ENCODE data around the gene FBXL3.
"Not testable (repeated sequence)": the region's sequence is repeated elsewhere in the genome, so short reads cannot be mapped to it uniquely, and the experiment has no call there.

Gene FBXL3

DNA sequence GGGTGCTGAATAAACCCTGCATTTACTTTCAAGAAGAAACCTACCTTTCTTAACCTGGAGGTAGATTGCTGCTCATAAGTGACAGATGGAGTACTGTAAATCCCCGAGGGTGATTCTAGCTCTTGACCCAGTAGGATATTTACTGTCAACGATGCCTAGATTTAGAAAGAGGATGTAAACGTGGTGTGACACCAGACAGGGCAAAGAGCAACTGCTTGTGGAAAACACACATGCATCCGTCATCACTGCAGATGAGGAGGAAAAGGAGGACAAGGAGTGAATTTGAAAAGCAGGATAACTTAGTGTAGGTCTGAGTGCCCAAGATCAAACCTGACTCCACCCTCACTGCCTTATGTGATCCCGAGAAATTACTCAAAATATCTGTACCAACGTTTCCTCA is 44.9 kb downstream of the FBXL3 start:
- DNase-seq = no peak

DNA sequence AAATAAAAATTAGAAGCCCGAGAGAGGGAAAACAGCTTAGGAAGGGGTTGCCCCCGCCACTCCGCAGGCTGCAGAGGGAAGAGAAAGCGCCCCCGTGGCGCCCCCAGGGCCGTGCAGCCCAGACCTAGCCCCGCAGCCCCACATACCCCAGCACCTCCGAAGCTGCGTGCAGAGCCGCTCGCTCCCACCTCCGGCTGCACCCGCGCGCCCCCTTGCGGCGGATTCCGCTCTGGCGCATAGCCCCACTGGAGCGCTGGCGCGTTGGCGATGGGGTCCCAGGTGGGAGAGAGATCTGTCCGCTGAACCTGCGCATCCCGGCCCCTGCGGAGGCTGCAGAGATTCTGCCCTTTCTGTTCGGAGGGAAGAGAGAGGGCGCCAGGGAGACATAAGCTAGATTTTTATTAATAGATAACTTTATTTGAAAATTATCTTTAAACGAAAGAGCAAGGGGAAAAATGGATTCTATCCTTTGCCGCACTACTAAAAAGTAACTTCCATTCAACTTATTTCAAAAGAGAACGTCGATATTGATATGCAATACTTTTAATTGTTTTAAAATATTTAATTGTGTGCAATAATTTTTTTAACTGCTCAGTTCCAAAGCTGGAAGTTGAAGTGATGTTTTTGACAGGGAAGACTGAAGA is 46.8 kb downstream of the FBXL3 start:
- DNase-seq = peak; percentile 81

DNA sequence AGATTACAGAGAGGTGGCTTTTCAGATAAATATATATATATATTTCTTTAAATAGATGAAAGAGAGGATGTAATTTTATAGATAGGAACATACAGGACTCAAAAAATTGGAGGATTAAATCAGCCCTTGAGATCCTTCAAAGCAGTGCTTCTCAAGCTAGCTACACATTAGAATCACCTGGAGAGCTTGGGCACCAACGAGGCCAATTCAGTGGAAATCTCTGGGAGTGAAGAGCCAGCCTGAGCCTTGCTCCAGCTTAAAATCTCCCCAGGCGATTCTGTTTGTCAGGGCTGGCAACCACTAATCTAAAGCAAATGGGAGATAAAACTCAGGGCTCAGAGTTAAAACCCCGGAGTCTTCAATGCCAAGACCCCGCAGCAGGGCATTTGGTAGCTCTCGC is 50.0 kb downstream of the FBXL3 start:
- no peak for DNase-seq

GRCh38 chr13:76976490-76976889 is 50.5 kb downstream of the FBXL3 start:
- DNase-seq = peak; percentile 29

DNA sequence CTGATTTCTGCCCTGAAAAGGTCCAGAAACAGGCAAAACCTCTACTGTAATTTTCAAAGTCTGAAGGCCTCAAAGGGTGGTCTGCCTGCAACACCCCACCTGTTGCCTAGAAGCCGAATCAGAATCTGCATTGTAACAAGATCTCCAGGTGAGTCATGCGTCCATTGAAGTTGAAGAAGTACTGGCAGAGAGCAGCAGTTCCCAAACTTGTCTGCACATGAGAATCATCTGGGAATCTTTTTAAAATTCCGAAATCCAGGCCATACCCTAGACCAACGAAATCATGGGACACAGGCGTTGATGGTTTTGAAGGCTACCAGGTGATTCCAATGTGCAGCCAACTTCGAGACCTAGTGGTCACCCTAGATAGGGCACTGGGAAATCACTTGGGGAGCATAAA is 51.1 kb downstream of the FBXL3 start:
- DNase-seq = no peak

GRCh38 chr13:76974618-76974975 is 52.4 kb downstream of the FBXL3 start:
- no peak for DNase-seq

DNA sequence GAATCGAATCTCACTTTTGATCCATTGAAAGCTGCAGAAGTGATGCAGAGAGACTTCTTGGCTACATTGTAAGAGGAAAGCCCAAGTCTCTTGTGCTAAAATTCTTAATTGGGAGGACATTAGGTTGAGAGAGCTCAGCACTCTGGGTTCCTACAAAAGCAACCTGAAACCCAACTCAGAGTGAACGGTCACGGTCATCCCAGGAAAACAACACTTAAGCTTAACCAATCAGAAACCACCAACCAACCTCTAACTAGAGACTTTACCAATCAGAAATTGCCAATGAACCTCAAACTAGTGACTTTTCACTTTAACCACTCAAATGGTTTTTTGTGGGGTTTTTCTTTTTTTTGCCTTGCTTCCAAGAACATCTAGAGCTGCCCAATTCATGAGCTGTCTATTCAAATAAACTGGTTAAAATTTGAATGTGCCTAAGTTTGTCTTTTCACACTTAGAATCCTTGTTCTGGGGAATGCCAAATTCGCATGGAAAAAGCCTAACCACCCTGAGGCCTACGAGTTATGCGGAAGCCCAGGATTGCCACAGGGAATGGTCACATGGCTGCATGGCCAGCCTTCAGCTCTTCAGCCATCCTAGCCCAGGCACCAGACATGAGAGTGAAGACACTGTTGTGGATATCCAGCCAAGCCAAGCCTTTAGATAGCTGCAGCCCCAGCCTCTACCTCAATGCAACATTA is 52.9 kb downstream of the FBXL3 start:
- no peak for DNase-seq

DNA sequence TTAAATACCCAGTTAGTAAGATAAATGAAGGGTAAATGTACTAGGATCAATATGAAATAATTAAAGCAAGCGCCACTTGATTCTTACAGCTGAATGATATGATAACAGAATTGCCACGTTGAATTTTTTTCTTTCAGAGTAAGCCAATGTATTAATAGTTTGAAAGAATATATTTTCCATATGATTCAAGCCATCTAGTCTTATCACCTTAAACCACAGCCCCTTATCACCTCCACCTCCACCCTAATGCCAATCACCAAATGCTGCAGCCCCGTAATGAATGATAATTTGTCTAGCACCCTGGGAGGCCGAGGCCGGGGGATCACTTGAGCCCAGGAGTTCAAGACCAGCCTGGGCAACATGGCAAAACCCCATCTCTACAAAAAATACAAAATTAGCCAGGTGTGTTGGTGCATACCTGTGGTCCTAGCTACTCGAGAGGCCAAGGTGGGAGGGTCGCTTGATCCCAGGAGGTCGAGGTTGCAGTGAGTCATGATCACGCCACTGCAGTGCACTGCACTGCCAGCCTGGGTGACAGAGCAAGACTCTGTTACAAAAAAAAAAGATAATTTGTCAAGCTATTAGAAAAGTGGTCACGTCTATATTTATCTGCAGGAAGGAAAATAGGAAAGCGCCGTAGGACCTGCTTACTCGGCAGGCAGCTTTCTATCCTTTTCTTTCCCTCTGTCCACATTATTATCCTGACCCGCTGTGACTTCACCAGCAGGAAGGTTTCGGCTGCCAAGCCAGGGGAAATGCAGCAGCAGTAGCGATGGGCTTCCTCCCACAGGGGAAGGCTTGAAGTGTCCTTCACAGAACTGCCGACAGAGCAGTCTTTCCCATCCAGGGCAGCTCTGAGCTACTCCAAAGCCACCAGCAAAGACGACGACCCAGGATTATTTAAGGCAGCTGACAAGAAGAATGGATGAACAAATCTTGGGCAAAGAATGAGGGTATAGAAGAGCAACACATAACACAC is 54.8 kb downstream of the FBXL3 start:
- peak; percentile 76 for DNase-seq

GRCh38 chr13:76971215-76971614 is 55.7 kb downstream of the FBXL3 start:
- DNase-seq = no peak

- no peak for DNase-seq
Measured at GRCh38 chr13:76969488-76970365, 57.2 kb downstream of the FBXL3 start.

GRCh38 chr13:76968041-76968440 is 58.9 kb downstream of the FBXL3 start:
- DNase-seq = no peak

DNA sequence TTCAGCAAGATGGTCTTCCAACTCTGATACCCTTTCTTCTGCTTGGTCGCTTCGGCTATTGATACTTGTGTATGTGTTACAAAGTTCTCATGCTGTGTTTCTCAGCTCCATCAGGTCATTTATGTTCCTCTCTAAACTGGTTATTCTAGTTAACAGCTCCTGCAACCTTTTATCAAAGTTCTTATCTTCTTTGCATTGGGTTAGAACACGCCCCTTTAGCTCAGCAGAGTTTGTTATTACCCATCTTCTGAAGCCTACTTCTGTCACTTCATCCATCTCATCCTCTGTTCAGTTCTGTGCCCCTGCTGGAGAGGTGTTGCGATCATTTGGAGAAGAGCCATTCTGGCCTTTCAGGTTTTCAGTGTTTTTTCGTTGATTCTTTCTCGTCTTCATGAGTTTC is 59.9 kb downstream of the FBXL3 start:
- no peak for DNase-seq

DNA sequence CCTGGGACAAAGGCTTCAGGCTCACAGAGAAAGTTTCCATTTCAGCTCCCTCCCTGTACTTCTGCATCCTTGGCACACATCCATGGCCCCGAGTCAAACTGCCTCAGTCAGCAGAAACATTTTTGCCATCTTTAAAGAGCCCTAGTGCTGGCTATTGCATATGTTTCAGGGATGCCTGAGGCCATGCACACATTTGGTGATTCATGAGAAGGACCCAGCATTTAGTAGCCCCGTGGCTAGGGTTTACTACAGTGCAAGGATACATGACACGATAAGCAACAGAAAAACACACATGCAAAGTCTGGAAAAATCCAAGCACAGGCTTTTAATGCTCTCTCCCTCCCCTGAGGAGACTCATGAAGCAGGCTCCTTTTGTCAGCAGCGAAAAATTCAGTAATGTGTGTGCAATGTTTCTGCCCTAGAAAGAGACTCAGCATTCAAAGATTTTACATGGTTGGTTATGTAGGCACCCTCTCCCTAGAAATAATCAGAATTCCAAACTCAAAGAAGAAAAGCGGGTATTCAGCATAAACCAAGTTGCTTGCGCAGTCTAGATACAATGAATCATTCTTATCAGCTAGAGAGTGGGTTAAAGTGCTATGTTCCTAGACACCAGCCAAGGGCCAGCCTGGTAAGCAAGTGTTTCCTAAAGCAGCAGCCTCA is 61.1 kb downstream of the FBXL3 start:
- no peak for DNase-seq

DNA sequence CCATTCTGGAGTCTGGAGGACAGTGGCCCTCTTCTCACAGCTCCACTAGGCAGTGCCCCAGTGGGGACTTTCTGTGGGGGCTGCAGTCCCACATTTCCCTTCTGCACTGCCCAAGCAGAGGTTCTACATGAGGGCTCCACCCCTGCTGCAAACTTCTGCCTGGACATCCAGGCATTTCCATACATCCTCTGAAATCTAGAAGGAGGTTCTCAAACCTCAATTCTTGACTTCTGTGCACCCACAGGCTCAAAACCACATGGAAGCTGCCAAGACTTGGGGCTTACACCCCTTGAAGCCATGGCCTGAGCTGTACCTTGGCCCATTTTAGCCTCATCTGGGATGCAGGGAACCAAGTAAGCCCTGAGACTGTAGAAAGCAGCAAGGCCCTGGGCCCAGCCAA is 67.2 kb downstream of the FBXL3 start:
- DNase-seq = not testable (repeated sequence)

DNA sequence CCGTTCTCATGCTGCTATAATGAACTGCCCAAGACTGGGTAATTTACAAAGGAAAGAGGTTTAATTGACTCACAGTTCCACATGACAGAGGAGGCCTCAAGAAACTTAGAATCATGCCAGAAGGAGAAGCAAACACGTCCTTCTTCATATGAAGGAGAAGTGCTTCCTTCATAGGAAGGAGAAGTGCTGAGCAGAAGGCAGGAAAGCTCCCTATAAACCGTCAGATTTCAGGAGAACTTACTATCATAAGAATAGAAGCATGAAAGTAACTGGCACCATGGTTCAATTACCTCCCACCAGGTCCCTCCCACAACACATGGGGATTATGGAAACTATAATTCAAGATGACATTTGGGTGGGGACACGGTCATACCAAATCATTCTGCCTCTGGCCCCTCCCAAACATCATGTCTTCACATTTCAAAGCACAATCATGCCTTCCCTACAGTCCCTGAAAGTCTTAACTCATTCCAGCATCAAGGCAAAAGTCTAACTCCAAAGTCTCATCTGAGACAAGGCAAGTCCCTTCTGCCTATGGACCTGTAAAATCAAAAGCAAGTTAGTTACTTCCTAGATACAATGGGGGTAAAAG is 68.0 kb downstream of the FBXL3 start:
- DNase-seq = no peak

DNA sequence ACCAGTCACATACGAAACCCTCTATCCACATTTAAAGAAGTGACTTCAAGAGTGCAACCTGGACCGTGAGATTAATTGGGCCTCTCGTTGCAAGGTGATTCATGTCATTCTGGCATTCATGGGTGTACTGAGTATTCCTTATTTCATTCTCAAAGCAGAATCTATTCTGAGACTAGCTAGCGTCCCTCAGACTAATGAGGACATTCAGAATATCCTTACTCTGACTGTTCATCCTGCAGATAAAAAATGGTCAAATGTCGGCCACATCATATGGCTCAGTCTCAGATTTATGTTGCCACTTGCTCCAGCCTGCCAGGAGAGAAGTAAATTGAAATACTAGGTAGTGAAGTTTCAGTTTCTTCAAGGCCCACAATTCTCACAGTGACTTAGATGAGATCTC is 71.3 kb downstream of the FBXL3 start:
- no peak for DNase-seq

All from NCI-H146 (cell line).